A549 (cell line): ENCODE measurements around the gene MOB1A.

Source experiments
- CEBPB ChIP-seq, 2 experiments: fragments of >200 bp in 1 of 2; sonication (Bioruptor Twin) in 1 of 2; formaldehyde crosslinking in 1 of 2; IDR thresholded peaks; 2 replicates each; pipeline ENCODE4 v1.6.1; 2012 to 2016
- HOXB5 ChIP-seq: fragments of 250-450 bp; sonication (Bioruptor Pico); IDR thresholded peaks from 2 replicates; pipeline ENCODE4 v1.5.0; 2020; ENCODE audit warnings: mild to moderate bottlenecking, moderate library complexity
- JUNB ChIP-seq: fragments of >200 bp; sonication (Bioruptor Twin); formaldehyde crosslinking; IDR thresholded peaks from 2 replicates; pipeline ENCODE4 v1.6.1; 2016
- KDM5A ChIP-seq: fragments of 200-600 bp; sonication (generic); IDR thresholded peaks from 2 replicates; pipeline ENCODE4 v1.6.1; 2016; ENCODE audit warnings: antibody characterized with exemption, mild to moderate bottlenecking
- MAFK ChIP-seq: fragments of 450-650 bp; IDR thresholded peaks from 2 replicates; pipeline ENCODE4 v1.6.1; 2014; ENCODE audit not compliant: partially characterized antibody
- MAX ChIP-seq: IDR thresholded peaks from 2 replicates; pipeline ENCODE4 v1.6.1; 2012
- PHF8 ChIP-seq: fragments of 200-600 bp; sonication (generic); IDR thresholded peaks from 2 replicates; pipeline ENCODE4 v1.6.1; 2016; ENCODE audit warnings: low read depth, mild to moderate bottlenecking, antibody characterized with exemption, moderate library complexity, borderline replicate concordance
- POLR2A ChIP-seq: IDR thresholded peaks from 2 replicates; pipeline ENCODE4 v1.6.1; 2012; ENCODE audit warnings: mild to moderate bottlenecking, low read length
- SMC3 ChIP-seq: fragments of >200 bp; sonication (Bioruptor Twin); formaldehyde crosslinking; IDR thresholded peaks from 3 replicates; pipeline ENCODE4 v1.6.1; 2018; ENCODE audit warnings: inconsistent platforms
- SREBF2 ChIP-seq: fragments of 450-650 bp; IDR thresholded peaks from 2 replicates; pipeline ENCODE4 v1.6.1; 2014; ENCODE audit warnings: mild to moderate bottlenecking, moderate library complexity
- USF2 ChIP-seq: fragments of 450-650 bp; IDR thresholded peaks from 2 replicates; pipeline ENCODE4 v1.6.1; 2014; ENCODE audit warnings: antibody characterized with exemption
- TF ChIP-seq, protein P1 (sequence below): fragments of >200 bp; sonication (Bioruptor Twin); formaldehyde crosslinking; IDR thresholded peaks from 3 replicates; pipeline ENCODE4 v1.5.1; 2016

- TF ChIP-seq POLR2A (no peak), SREBF2 (no peak), KDM5A (no peak), SMC3 (no peak), MAFK (no peak), USF2 (no peak), CEBPB (IDR thresholded peaks at IDR 0.05) (no peak), HOXB5 (CRISPR knock-in tag) (no peak), JUNB (no peak), MAX (no peak), PHF8 (no peak)
- TF ChIP-seq, protein P1, sequence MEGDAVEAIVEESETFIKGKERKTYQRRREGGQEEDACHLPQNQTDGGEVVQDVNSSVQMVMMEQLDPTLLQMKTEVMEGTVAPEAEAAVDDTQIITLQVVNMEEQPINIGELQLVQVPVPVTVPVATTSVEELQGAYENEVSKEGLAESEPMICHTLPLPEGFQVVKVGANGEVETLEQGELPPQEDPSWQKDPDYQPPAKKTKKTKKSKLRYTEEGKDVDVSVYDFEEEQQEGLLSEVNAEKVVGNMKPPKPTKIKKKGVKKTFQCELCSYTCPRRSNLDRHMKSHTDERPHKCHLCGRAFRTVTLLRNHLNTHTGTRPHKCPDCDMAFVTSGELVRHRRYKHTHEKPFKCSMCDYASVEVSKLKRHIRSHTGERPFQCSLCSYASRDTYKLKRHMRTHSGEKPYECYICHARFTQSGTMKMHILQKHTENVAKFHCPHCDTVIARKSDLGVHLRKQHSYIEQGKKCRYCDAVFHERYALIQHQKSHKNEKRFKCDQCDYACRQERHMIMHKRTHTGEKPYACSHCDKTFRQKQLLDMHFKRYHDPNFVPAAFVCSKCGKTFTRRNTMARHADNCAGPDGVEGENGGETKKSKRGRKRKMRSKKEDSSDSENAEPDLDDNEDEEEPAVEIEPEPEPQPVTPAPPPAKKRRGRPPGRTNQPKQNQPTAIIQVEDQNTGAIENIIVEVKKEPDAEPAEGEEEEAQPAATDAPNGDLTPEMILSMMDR: no peak
Observed at GRCh38 chr2:74109551-74109950, 69.1 kb downstream of the MOB1A start.
